ENCODE results near the gene HAPSTR1.

- TF ChIP-seq CTCF (conservative IDR thresholded peaks at IDR 0.05 in 1 of 2, IDR thresholded peaks at IDR 0.05 in 1 of 2; ENCODE audit: extremely low read depth in 1 of 2, insufficient read depth in 1 of 2, low read depth in 1 of 2, low read length in 2 of 2) (no peak), EZH2 (IDR thresholded peaks at IDR 0.05; ENCODE audit: borderline replicate concordance, low read length) (no peak)
These were observed 33.0 kb downstream of the HAPSTR1 start for GRCh38 chr16:9124444-9124843.

Measured in mammary epithelial cell (primary cell).